Type B pancreatic cell (in vitro differentiated cells): ENCODE measurements around the gene UAP1. TPM values are rescaled to one million over a fixed set of nuclear protein-coding genes. Genes with fewer than 3 reads are reported as not detected.

Experiments
- DNase-seq: peaks from one replicate; pipeline ENCODE4 v3.0.0; 2021; ENCODE audit warnings: mixed read lengths; ENCODE audit not compliant: unreplicated experiment; ENCODE audit errors: extremely low spot score
- H3K27ac Mint-ChIP-seq: 2 replicates; pipeline ENCODE4 v1.8.0; 2021; ENCODE audit warnings: mild to moderate bottlenecking, mixed read lengths
- H3K27me3 Mint-ChIP-seq: 2 replicates; pipeline ENCODE4 v1.8.0; 2021; ENCODE audit warnings: mixed read lengths
- H3K36me3 Mint-ChIP-seq: 2 replicates; pipeline ENCODE4 v1.8.0; 2021; ENCODE audit warnings: mixed read lengths
- H3K4me1 Mint-ChIP-seq: one replicate; pipeline ENCODE4 v1.8.0; 2021; ENCODE audit warnings: mixed read lengths; ENCODE audit not compliant: unreplicated experiment
- H3K4me3 Mint-ChIP-seq: 2 replicates; pipeline ENCODE4 v1.8.0; 2021; ENCODE audit warnings: mild to moderate bottlenecking, mixed read lengths
- H3K9me3 Mint-ChIP-seq: 2 replicates; pipeline ENCODE4 v1.8.0; 2021; ENCODE audit warnings: mixed read lengths
- CTCF ChIP-seq: fragments of 200-600 bp; sonication (generic); conservative IDR thresholded peaks from 2 replicates; pipeline ENCODE4 v1.5.0; 2021; ENCODE audit warnings: antibody characterized with exemption, mild to moderate bottlenecking
- total RNA-seq: library from RNA; stranded (reverse); gene quantifications from 2 replicates; pipeline ENCODE4 v1.2.1, GENCODE V29; 2021; ENCODE audit warnings: low replicate concordance

The UAP1 gene
- total RNA-seq, 1 donor from 2014 or later, result 31.6 TPM

GRCh38 chr1:162554258-162554657 lies 7.3 kb upstream of the UAP1 start:
- Mint-ChIP-seq H3K4me1 (no peaks in the 10 kb centered on the region), H3K27me3 (no peaks in the 10 kb centered on the region), H3K9me3 (no peaks in the 10 kb centered on the region), H3K36me3 (no peaks in the 10 kb centered on the region), H3K27ac (no peak overlapping the region), H3K4me3 (no peak overlapping the region)
- TF ChIP-seq CTCF, result no peak
- no peak for DNase-seq

DNA sequence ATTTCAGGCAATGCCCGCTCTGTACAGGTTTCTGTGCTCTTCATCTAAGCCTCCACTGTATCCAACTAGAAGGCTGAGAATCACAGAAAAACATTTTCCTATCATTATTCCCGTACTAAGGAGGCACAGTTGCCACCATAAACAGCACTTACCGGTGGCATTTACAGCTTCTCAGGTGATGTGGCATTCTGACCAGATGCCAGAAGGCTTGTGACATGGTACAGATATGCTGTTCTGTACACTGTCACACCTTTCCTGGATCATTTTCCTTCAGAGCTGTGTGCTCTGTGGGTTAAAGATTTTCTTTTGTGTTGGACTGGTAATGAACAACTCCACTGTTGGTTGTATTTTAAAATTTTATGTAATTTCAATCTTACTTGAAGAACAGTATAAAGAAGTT lies 4.0 kb upstream of the UAP1 start:
- Mint-ChIP-seq H3K27me3 (no peaks in the 10 kb centered on the region), H3K4me1 (peaks cover 17% of the 10 kb centered on the region), H3K27ac (no peak overlapping the region), H3K4me3 (no peak overlapping the region), H3K36me3 (no peaks in the 10 kb centered on the region), H3K9me3 (no peaks in the 10 kb centered on the region)
- no peak for DNase-seq
- no peak for TF ChIP-seq CTCF

DNA sequence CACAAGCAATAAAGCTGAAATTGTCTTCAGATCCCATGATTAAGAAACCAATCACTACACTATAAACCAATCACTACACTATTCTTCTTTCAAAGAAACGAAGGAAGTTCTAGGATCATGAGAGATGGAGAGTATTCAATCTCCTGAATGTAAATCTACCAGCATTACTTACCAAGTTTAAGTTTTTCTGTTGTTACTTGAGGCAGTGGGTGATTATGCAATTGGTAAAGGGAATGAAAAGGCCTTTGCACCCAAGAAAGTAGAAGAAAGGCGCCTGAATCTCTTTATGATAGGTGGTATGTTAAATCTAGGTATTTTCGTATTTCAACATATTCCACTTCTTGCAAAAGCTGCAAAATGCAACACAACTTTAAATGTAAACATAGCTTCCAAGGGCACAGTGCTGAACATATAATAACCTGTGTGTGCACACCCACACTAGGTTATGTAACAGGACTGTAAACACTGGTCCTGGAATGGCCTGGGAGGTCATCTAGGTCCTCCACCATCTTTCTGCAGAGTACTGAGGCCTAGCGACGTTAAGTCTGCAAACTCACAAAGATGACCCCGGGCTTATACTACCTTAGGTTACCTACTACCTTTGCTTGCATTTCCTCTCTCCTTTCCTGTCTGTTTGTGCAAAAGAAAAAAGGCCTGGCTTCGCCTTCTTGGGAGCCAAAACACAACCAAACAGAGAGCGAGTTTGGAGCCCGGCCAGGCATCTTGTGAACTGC lies 1.1 kb upstream of the UAP1 start:
- DNase-seq, result no peak
- peak overlapping the region; percentile 94 for H3K4me3 Mint-ChIP-seq

DNA sequence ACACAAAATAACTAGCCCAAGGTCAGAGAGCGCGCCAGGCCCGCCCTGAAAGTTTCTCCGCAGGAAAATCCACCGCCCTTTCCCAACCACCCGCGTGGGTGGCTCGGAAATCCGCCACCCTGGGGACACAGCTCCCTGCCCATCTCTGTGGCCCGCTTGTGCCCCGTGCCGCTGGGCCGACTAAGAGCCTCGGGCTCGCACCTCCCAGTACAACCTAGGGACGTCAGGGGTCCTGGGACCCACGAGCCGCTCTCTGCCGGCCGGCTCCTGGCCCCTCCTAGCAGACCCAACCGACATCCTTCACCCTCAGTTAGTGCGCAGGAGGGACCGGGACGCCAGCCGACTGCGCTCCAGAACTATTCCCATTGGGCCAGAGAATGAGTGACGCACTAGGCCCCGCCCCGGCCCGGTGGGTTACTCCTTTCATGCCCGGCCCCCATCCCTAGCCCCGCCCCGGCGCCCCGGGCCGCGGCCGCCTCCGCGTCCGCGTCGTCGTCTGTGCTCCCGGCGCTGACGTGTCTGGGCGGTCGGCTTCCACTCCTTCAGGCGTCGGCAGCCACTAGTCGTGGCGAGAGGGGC lies 396 bp upstream of the UAP1 start:
- peak overlapping the region; percentile 94 for H3K27ac Mint-ChIP-seq
- H3K4me1 Mint-ChIP-seq, result peaks cover 39% of the 10 kb centered on the region
- peak overlapping the region; percentile 96 for H3K4me3 Mint-ChIP-seq
- DNase-seq, result peak; percentile 97
- H3K27me3 Mint-ChIP-seq, result no peaks in the 10 kb centered on the region
- H3K36me3 Mint-ChIP-seq, result no peaks in the 10 kb centered on the region
- no peak for TF ChIP-seq CTCF
- no peaks in the 10 kb centered on the region for H3K9me3 Mint-ChIP-seq

More for the DNA sequence above, 1.1 kb upstream of the UAP1 start:
- Mint-ChIP-seq H3K36me3 (no peaks in the 10 kb centered on the region), H3K27ac (peak overlapping the region; percentile 94), H3K27me3 (no peaks in the 10 kb centered on the region), H3K4me1 (peaks cover 39% of the 10 kb centered on the region), H3K9me3 (no peaks in the 10 kb centered on the region)
- no peak for TF ChIP-seq CTCF

- no peak for TF ChIP-seq CTCF
- Mint-ChIP-seq H3K9me3 (no peaks in the 10 kb centered on the region), H3K36me3 (peaks cover 4% of the 10 kb centered on the region), H3K4me3 (peak overlapping the region; percentile 96), H3K27ac (peak overlapping the region; percentile 79), H3K27me3 (no peaks in the 10 kb centered on the region), H3K4me1 (peaks cover 39% of the 10 kb centered on the region)
- no peak for DNase-seq
These were observed 927 bp downstream of the UAP1 start for GRCh38 chr1:162562470-162562828.
